ENCODE data around the gene PCCA.

GRCh38 chr13:100106005-100106404 lies 17.1 kb downstream of the PCCA start:
- TF ChIP-seq CTCF (IDR thresholded peaks at IDR 0.05), result no peak
- no peak for TF ChIP-seq EP300 (IDR thresholded peaks at IDR 0.05)
- TF ChIP-seq POLR2A (IDR thresholded peaks at IDR 0.05), result no peak

Measured in suprapubic skin (tissue), 3 donors.